Pancreas (tissue), 10 donors: Measurements from ENCODE around the gene RFLNA. TPM values are rescaled to one million over a fixed set of nuclear protein-coding genes. Genes with fewer than 3 reads are reported as not detected.
A peak's percentile ranks its signal among the peaks of the same experiment; 100 is the strongest.

Experiments used
- ATAC-seq, 4 donors: fragments of 200-7000 bp; cut with Tn5 transposase; one replicate each; pipeline versions ENCODE4 v1.8.0 to v1.9.1; 2020; ENCODE audit warnings: mild to moderate bottlenecking in 4 of 4, moderate library complexity in 4 of 4
- DNase-seq, 6 donors: peaks; one replicate each; pipeline ENCODE4 v3.0.0-alpha.2; 2020
- FAIRE-seq: peaks from 2 replicates; lab custom pipeline; 2012; peaks lifted over from hg19 to GRCh38; lab: Jason Lieb, UNC
- H3K27ac ChIP-seq, 4 donors: fragments of 200-600 bp; sonication (generic); 1 replicate in 3 of 4; 2 replicates in 1 of 4; pipeline versions ENCODE4 v1.5.0 to v1.8.0; 2020
- H3K27me3 ChIP-seq, 4 donors: fragments of 200-600 bp; one replicate each; pipeline ENCODE4 v1.8.0; 2021
- H3K36me3 ChIP-seq, 3 donors: fragments of 200-600 bp; sonication (generic) in 1 of 3; one replicate each; pipeline versions ENCODE4 v1.5.0 to v1.8.0; 2020 to 2021
- H3K4me1 ChIP-seq, 3 donors: fragments of 200-600 bp; one replicate each; pipeline ENCODE4 v1.8.0; 2021
- H3K4me3 ChIP-seq, 4 donors: fragments of 200-600 bp; sonication (generic) in 2 of 4; one replicate each; pipeline versions ENCODE4 v1.5.0 to v1.8.0; 2020 to 2021
- H3K9me3 ChIP-seq, 4 donors: fragments of 200-600 bp; one replicate each; pipeline ENCODE4 v1.8.0; 2021
- WGBS, 2 donors: extraction: QIAGEN DNeasy Blood & Tissue Kit; methylation state at CpG; one replicate each; pipeline ENCODE4 v1.1.7; 2013; 5-methylcytosine and 5-hydroxymethylcytosine counted together
- intact Hi-C, 3 donors: fragments of 100-400 bp; cut with DNase I; formaldehyde crosslinking; loops; one replicate each; pipeline versions ENCODE4 v1.11.1 to v1.14.2; 2022
- microRNA-seq, 2 donors: library from miRNA; unstranded; fragments of <30 nt; microRNA quantifications; one replicate each; pipeline versions ENCODE4 to v1.1.0, GENCODE V29; 2019 to 2020
- polyA plus RNA-seq, 2 donors: library from polyadenylated mRNA; stranded (reverse); fragments of 200-250 nt; gene quantifications; one replicate each; pipeline ENCODE4 v1.2.3, GENCODE V29; 2013
- total RNA-seq, 6 donors: library from RNA; stranded (reverse); fragmentation: NEBNext Ultra II Directional in 4 of 6; extraction: Animal tissue kit (Norgen Biotek cat#: 25700) in 4 of 6; gene quantifications; one replicate each; pipeline versions ENCODE4 v1.2.1 to v1.2.4, GENCODE V29; 2021 to 2023
- TF ChIP-seq, protein P1 (sequence below), 4 donors: fragments of 200-600 bp; sonication (generic) in 3 of 4; IDR thresholded peaks; one replicate each; pipeline versions ENCODE4 v1.5.0 to v1.8.0; 2021; ENCODE audit warnings: antibody characterized with exemption in 4 of 4
- donor health status: healthy with polysubstance abuse.
- donor health status: DM: no; HTN: no; CAD: no; lungs with moderate emphysema.
- donor health status: DM: no; HTN: no; CAD: no.
- donor health status: control.
- donor health status: control.
- donor health status: Bipolar disorder and iron deficiency.
- donor health status: DM: yes; HTN: yes; CAD: no.
- donor health status: DM: no; HTN: no; CAD: no.
- donor health status: DM: no; HTN: no; CAD: no.
- donor health status: DM: yes; HTN: yes; CAD: no.

The RFLNA gene
- total and polyA plus RNA-seq, 8 donors = 0.09 to 1.3 (median 0.45) TPM

DNA sequence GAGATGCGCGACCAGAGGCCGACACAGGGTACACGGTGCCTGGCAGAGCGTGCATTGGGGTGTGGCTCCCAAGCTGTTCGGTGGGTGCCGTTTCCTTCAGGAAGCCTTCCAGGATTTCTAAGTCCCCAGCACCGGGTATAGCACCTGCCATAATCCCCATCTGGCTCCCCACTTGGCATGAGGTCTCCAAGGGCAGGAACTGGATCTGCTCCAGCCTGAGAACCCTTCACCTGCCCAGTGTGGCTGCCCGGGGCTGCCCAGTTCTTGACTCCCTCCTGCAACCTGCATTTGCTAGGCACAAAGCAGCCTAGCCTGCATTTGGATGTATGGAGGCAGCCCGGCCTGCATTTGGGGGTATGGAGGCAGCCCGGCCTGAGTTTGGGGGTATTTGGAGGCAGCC, 69.7 kb downstream of the RFLNA start:
- no peaks in the 10 kb centered on the region for H3K9me3 ChIP-seq
- WGBS, 2 donors = 52 to 55% methylated on average over 9 to 11 of the region's 11 CpGs
- H3K4me3 ChIP-seq = no peak overlapping the region
- TF ChIP-seq, protein P1, sequence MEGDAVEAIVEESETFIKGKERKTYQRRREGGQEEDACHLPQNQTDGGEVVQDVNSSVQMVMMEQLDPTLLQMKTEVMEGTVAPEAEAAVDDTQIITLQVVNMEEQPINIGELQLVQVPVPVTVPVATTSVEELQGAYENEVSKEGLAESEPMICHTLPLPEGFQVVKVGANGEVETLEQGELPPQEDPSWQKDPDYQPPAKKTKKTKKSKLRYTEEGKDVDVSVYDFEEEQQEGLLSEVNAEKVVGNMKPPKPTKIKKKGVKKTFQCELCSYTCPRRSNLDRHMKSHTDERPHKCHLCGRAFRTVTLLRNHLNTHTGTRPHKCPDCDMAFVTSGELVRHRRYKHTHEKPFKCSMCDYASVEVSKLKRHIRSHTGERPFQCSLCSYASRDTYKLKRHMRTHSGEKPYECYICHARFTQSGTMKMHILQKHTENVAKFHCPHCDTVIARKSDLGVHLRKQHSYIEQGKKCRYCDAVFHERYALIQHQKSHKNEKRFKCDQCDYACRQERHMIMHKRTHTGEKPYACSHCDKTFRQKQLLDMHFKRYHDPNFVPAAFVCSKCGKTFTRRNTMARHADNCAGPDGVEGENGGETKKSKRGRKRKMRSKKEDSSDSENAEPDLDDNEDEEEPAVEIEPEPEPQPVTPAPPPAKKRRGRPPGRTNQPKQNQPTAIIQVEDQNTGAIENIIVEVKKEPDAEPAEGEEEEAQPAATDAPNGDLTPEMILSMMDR (IDR thresholded peaks at IDR 0.05) = no peak
- H3K27me3 ChIP-seq = no peaks in the 10 kb centered on the region
- H3K27ac ChIP-seq = no peak overlapping the region
- intact Hi-C loops = no loop called here
- H3K4me1 ChIP-seq = peaks cover 38 to 65% (median 41%) of the 10 kb centered on the region in 3 donors
- H3K36me3 ChIP-seq = peaks cover 0 to 13% (median 0%) of the 10 kb centered on the region in 3 donors
- FAIRE-seq (no peak), ATAC-seq (no peak), DNase-seq (peak in 1 of 6 donors; percentile 53)

Small RNA genes within 50 kb of the gene (microRNA-seq; reads per million reads assigned to microRNA genes)
- 0.77 to 1.2 reads per million in 2 donors for gene MIR6880
